ENCODE measurements around the gene ZFP1. TPM values are rescaled to one million over a fixed set of nuclear protein-coding genes. Genes with fewer than 3 reads are reported as not detected.

ZFP1 gene
- total RNA-seq, 4 donors from 2014 or later, result 9.8 to 18.4 (median 15.4) TPM

DNA sequence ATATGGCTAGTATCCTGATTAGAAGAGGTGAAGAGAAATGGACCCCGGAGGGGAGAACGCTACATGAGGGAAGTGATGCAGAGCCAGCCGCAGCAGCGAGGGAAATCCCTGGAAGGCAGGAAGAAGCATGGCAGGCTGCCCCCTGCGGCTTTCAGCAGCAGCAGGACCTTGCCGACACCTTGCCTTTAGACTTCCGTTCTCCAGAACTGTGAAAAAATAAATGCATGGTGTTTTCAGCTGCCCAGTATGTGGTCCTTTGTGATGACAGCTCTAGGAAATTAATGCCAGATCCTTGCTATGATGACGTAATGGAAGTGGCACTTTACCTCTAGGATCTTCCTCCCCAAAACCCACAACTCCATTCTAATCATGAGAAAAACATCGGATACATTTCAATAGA, 9.7 kb upstream of the ZFP1 start:
- H3K4me1 ChIP-seq, result no peaks in the 10 kb centered on the region
- no peak for ATAC-seq
- H3K4me3 ChIP-seq, result no peak overlapping the region
- no peaks in the 10 kb centered on the region for H3K27me3 ChIP-seq
- no peak for TF ChIP-seq CTCF (IDR thresholded peaks at IDR 0.05)
- TF ChIP-seq POLR2A (IDR thresholded peaks at IDR 0.05), result no peak
- TF ChIP-seq POLR2AphosphoS5 (IDR thresholded peaks at IDR 0.05), result no peak
- no peak for TF ChIP-seq EP300 (IDR thresholded peaks at IDR 0.05)
- no peak overlapping the region for H3K27ac ChIP-seq
- WGBS, 2 donors (ENCODE audit: low coverage in 1 of 2), result 60 to 66% methylated on average over 7 to 9 of the region's 9 CpGs
- no peaks in the 10 kb centered on the region for H3K9me3 ChIP-seq
- no peaks in the 10 kb centered on the region for H3K36me3 ChIP-seq

GRCh38 chr16:75139498-75139897, 8.8 kb upstream of the ZFP1 start:
- no peaks in the 10 kb centered on the region for H3K36me3 ChIP-seq
- H3K27me3 ChIP-seq, result no peaks in the 10 kb centered on the region
- no peak for TF ChIP-seq EP300 (IDR thresholded peaks at IDR 0.05)
- ATAC-seq, result no peak
- no peak overlapping the region for H3K4me3 ChIP-seq
- no peaks in the 10 kb centered on the region for H3K4me1 ChIP-seq
- no peak overlapping the region for H3K27ac ChIP-seq
- no peaks in the 10 kb centered on the region for H3K9me3 ChIP-seq
- 96 to 100% methylated on average over 5 of the region's 5 CpGs for WGBS, 2 donors (ENCODE audit: low coverage in 1 of 2)

DNA sequence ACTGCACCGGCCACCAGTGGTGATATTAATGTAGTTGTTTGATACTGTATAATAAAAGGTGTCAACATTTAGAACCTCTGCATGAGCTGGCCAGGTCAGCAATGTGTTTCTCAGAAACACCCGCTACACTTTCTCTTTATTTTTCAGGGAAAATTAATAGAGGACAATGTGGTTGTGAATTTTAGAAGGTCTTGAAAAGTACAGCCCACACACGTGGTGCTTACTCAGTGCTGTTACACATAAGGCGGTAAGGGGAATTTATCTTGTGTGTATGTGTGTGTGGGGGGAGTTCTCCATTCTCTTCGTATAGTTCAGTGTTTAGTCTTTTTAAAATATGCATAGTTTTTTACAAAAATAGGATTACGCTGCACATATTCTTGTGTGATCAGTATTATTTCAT, 4.4 kb upstream of the ZFP1 start:
- no peak for ATAC-seq

GRCh38 chr16:75147968-75148310, 385 bp upstream of the ZFP1 start:
- no peak for ATAC-seq
- peak overlapping the region in 3 of 4 donors; percentile 96 to 99 (median 98) for H3K27ac ChIP-seq
- peaks cover 0 to 12% (median 0%) of the 10 kb centered on the region in 3 donors for H3K4me1 ChIP-seq
- peak overlapping the region in 1 of 2 donors; percentile 97 for H3K4me3 ChIP-seq
- peaks cover 0 to 27% (median 0%) of the 10 kb centered on the region in 3 donors for H3K9me3 ChIP-seq
- TF ChIP-seq CTCF (IDR thresholded peaks at IDR 0.05) (no peak), EP300 (IDR thresholded peaks at IDR 0.05) (no peak), POLR2A (IDR thresholded peaks at IDR 0.05) (no peak), POLR2AphosphoS5 (IDR thresholded peaks at IDR 0.05) (no peak)
- WGBS, 2 donors (ENCODE audit: low coverage in 1 of 2), result 50 to 53% methylated on average over 3 of the region's 3 CpGs
- peaks cover 0 to 12% of the 10 kb centered on the region in 2 donors for H3K36me3 ChIP-seq
- no peaks in the 10 kb centered on the region for H3K27me3 ChIP-seq

More for the DNA sequence above, 4.4 kb upstream of the ZFP1 start:
- peaks cover 0 to 1% (median 0%) of the 10 kb centered on the region in 3 donors for H3K4me1 ChIP-seq
- peaks cover 0 to 8% (median 0%) of the 10 kb centered on the region in 3 donors for H3K9me3 ChIP-seq
- TF ChIP-seq CTCF (IDR thresholded peaks at IDR 0.05) (no peak), POLR2A (IDR thresholded peaks at IDR 0.05) (no peak), POLR2AphosphoS5 (IDR thresholded peaks at IDR 0.05) (no peak), EP300 (IDR thresholded peaks at IDR 0.05) (no peak)
- H3K4me3 ChIP-seq, result no peak overlapping the region
- H3K36me3 ChIP-seq, result no peaks in the 10 kb centered on the region
- H3K27me3 ChIP-seq, result no peaks in the 10 kb centered on the region
- no peak overlapping the region for H3K27ac ChIP-seq
- WGBS, 2 donors (ENCODE audit: low coverage in 1 of 2), result 57 to 66% methylated on average over 5 of the region's 6 CpGs

GRCh38 chr16:75151798-75152197, 3.5 kb downstream of the ZFP1 start:
- H3K4me1 ChIP-seq, result peaks cover 0 to 12% (median 0%) of the 10 kb centered on the region in 3 donors
- no peak for TF ChIP-seq EP300 (IDR thresholded peaks at IDR 0.05)
- TF ChIP-seq POLR2AphosphoS5 (IDR thresholded peaks at IDR 0.05), result no peak
- no peak for TF ChIP-seq CTCF (IDR thresholded peaks at IDR 0.05)
- TF ChIP-seq POLR2A (IDR thresholded peaks at IDR 0.05), result no peak
- WGBS, 2 donors (ENCODE audit: low coverage in 1 of 2), result 45 to 63% methylated on average over 2 of the region's 2 CpGs
- no peak for ATAC-seq
- H3K27me3 ChIP-seq, result no peaks in the 10 kb centered on the region
- H3K9me3 ChIP-seq, result peaks cover 0 to 19% (median 0%) of the 10 kb centered on the region in 3 donors
- peaks cover 0 to 43% of the 10 kb centered on the region in 2 donors for H3K36me3 ChIP-seq
- H3K4me3 ChIP-seq, result no peak overlapping the region
- no peak overlapping the region for H3K27ac ChIP-seq
